T-helper 9 cell (primary cell): ENCODE measurements around the gene GORASP1.
"Not testable (repeated sequence)": the region's sequence is repeated elsewhere in the genome, so short reads cannot be mapped to it uniquely, and the experiment has no call there.

Experiments
- DNase-seq: peaks from one replicate; pipeline ENCODE4 v3.0.0-alpha.2; 2020

GORASP1 gene

DNA sequence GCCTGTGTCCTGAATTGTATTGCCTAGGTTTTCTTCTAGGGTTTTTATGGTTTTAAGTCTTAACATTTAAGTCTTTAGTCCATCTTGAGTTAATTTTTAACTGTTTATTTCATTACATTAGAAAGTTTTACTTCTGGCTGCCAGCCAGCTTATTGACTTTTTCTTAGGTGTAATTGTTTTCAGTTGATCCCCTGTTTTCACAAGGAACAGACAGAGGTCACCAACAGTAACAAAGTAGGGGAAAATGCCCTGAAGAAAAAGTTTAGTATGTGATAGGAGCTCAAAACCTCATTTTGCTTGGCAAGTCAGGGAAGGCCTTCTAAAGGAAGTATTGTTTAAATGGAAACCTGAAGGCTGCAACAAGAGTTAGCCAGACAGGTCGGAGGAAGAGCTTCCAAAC is 45.2 kb downstream of the GORASP1 start:
- no peak for DNase-seq

DNA sequence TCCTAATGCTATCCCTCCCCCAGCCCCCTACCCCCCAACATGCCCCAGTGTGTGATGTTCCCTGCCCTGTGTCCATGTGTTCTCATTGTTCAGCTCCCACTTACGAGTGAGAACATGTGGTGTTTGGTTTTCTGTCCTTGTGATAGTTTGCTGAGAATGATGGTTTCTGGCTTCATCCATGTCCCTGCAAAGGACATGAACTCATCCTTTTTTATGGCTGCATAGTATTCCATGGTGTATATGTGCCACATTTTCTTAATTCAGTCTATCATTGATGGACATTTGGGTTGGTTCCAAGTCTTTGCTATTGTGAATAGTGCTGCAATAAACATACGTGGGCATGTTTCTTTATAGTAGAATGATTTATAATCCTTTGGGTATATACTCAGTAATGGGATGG is 46.2 kb downstream of the GORASP1 start:
- DNase-seq = not testable (repeated sequence)

DNA sequence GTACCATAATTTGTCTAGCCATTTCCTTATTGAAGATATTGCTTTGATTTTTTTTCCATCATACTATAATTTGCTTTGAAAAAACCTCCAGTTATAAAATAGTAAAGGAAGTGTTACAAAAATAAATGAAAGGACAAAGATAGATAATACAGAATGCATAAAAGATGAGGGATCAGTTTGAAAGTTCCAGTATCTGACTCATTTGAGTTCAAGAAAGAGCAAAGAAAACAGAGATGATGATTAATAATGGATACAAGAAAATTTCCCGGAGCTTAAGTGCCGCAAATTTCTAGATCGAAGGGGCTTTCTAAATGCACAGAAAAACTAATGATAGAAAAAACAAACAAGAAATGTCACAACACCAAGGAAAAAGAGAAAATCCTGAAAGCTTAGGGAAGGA is 51.3 kb downstream of the GORASP1 start:
- DNase-seq = no peak

DNA sequence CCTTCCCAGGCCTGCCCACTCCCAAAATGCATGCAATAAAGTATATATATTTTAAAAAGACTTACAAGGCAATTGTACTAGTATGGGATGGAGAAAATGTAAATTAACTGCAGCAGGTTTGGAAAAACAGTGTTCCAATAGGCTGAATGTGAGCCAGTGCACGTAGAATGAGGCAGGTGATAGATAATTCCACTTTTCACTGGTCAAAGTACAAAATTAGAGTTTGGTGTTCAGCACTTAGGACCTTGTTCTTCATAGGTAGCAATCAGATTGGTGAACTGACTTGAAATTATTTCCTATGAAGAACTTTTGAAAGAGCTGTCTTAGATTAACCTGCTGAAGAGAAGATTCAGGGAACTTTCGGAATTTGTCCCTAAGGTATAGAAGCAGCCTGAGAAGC is 53.7 kb downstream of the GORASP1 start:
- DNase-seq = no peak

DNA sequence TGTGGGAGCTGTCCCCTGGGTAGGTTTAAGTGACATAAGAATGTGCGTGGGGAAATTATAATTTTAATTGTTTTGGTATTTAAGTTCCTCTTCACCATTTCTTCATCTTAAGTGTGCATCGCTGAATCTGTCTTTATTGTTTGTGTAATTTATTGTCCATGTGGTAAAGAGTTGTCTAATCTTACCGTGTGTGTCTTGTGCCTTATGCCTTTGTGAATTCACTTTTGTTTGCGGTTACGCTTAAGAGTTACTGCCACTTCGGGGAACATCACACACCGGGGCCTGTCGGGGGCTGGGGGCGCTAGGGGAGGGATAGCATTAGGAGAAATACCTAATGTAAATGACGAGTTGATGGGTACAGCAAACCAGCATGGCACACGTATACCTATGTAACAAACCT is 54.8 kb downstream of the GORASP1 start:
- DNase-seq = no peak

DNA sequence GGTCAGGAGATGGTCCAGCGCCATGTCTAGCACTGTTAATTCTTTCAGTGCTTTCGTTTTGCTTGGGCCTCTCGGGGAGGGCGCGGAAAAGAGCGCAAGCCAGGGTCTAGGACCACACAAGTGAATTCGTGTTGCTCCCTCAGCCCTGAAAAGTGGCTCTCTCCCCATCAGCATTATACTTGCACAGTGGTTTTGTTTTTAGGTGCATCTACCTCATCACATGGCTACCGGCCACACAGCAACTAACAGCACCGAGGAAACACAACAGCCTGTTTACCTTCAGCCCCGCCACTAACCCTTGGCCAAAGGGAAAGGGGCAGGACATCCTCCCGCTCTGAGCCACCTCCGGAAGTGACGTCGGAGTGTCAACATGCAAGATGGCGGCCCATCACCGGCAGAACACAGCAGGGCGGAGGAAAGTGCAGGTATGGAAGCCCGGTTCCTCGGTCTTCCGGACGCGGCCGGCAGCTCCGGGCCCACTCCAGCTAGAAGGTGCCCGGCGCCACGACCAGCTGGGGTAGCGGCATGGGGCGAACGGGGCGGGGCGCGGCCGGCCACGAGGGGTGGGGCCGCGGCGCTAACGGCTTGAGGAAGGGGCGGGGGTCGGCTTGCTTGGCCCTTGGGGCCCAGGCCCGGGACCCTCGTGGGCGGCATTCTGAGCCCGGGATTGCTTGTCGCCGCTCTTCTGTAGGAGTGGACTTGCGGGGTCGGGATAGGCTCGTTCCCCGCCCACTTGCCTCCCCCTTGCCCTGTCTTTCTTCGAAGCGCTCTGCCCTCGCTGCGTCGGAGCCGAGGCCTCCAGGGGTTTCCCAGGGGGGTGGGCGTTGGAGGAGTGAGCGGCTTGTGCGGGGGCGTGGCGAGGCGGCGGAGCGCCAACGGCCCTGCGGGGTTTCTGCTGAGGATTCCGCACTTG is 55.5 kb downstream of the GORASP1 start, which contains the start of the genes SCN11A and WDR48:
Gene SCN11A, minus strand, starts transcription at position 296 of the 913 bp plus-strand sequence. CDS start 101,582 bp downstream, outside the sequence.
Gene WDR48, plus strand, starts transcription at position 368 of the 913 bp plus-strand sequence. Its CDS starts 10 bp downstream, at position 378.
- peak; percentile 91 for DNase-seq

DNA sequence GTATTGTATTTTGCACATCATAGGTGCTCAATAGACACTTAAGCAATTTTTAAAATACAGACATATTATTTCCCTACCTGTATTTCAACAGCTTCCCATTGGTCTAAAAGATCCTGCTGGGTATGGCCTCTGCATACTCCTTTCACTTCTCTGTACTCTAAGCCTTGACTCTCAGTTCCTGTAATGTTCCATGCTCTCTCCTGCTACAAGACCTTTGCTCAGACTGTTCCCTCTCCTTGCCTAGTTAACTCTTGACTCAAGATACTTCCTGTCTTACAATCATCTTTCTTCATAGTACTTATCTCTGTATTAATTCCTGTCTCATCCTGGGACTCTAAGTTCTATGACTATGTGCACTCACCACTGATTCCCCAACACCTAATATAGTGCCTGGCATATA is 57.4 kb downstream of the GORASP1 start:
- DNase-seq = no peak
